HG03558 (cell line): ENCODE measurements around the gene EDA.

Source experiments
- ATAC-seq: cut with Tn5 transposase; IDR thresholded peaks from one replicate; pipeline ENCODE4 v1.9.1; 2021; ENCODE audit warnings: moderate number of reproducible peaks; ENCODE audit not compliant: unreplicated experiment; ENCODE audit errors: extremely low read depth

EDA gene

DNA sequence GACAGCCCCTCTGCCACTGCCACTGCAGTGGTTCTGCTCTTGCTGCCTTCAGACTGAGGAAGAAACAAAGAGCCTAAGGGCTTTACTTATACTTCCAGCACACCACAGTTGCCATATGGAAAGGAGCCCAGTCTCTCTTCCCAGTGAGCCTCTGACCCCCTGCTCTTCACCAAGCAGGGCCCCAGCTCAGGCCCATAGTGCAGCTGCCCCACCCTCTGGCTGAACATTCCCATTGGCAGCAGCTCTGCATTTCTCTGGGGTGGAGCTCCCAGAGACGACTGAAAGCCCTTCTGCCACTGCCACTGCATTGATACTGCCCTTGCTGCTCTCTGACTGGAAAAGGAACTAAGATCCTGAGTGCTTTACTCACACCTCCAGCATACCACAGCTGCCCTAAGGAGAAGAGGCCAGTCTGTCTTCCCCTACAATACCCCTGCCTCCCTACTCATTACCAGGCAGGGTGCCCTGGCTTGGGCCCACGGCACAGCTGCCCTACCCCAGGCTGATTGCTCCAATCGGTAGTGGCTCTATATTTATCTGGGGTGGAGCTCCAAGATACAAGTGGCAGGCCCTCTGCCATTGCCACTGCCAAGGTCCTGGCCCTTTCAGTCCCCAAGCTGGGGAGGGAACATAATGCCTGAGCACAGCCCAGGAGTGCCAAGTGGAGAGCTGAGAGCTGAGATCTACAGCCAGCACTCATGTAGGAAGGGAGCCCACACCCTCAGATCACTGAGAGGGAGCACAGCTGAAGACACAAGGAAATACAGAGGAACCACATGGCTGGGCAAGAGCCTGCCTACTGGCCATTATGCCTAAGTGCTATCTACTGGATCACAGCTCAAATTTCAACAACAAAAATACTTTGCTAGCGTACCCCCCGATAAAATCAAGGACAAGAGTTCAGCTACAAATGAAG is 397.8 kb downstream of the EDA start:
- no peak for ATAC-seq

DNA sequence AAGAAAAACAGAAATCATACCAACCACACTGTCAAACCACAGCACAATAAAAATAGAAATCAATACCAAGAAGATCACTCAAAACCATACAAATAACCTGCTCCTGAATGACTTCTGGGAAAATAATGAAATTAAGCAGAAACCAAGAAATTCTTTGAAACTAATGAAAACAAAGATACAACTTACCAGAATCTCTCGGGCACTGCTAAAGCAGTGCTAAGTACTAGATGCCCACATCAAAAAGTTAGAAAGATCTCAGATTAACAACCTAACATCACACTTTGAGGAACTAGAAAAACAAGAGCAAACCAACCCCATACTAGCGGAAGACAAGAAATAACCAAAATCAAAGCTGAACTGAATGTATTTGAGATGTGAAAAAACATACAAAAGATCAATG is 400.6 kb downstream of the EDA start:
- no peak for ATAC-seq

DNA sequence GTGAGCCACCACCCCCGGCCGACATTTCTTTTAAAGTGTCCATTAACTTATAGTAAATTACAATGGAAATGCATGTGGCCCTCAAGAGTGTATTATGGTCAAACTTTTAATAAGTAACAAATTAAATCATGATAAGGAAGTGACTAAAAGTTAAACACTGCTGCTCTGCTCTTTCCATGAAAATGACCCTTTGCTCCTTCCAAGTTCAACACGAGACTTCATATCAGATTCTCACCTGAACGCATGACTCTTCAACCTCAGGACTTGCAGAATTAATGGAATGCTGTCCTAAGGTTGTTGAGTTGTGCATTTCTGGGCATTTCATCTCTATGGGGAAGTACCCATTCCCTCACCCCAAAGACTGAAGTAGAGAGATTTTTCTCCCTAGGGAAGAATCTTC is 406.7 kb downstream of the EDA start:
- no peak for ATAC-seq

DNA sequence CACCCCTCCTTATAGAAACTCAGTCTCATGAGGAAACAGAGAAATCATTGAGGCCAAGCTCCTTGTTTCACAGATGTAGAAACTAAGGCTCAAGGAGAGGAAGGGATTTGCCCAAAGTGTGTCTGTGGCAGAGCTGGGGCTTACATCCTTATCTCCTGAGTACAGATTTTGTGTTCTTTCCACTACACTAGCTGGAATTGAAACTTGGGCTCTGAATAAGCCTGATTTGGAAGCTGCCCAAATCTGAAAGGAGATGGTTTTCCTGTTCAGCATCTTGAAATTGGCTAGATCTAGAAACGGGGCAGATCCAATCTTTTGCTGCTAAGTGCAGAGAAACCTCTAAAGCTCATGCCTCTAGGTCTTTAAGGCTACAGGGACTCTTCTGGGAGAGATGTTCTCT is 409.6 kb downstream of the EDA start:
- ATAC-seq: no peak

DNA sequence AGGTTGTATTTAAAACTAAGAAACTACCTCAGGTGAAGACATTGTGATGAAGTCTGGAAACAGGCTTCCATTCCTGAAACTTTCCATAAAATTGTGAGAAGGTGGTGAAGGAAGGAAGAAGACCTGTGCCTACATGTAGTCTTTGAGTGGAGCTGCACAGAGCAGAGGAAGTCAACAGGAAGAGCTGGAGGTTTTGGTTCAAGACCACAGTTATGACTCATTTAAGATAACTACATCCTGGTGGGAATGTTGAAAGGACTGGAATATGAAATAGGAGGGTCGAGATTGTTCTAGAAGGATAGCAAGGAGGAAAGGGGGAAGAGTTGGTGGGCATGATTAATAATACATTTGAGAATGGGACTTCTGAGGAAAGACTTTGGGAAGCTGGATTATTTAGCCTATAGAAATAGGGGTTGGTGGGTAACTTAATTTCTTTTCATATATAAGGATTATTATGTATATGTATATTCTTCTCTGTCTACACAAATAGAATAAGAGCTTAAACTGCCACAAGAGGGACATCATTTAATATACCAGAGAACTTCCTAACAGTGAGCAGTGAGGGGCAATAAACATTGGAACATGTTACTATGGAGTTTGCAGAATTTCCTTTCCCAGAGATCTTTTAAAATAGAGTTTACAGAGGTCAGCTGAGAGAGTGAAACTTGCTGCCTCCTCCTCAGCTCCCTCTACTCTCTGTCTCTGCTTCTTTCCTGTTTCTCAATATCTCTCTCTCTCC is 410.4 kb downstream of the EDA start:
- no peak for ATAC-seq

DNA sequence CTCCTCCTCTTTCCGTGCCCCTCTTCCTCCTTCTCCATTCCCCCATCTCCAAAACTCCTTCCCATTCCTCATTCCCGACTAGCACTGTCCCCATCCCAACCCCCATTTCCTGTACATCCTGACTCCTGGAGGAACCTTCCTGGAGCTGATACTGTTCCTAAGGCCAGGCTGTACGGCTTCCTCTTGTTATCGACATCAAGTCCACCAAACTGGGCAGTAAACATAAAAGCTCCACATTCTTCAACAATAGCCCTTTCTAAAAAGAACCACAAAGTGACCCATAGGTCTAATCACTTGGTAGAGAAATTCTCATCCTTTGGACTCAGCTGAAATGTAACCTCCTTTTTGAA is 410.9 kb downstream of the EDA start:
- ATAC-seq: no peak

DNA sequence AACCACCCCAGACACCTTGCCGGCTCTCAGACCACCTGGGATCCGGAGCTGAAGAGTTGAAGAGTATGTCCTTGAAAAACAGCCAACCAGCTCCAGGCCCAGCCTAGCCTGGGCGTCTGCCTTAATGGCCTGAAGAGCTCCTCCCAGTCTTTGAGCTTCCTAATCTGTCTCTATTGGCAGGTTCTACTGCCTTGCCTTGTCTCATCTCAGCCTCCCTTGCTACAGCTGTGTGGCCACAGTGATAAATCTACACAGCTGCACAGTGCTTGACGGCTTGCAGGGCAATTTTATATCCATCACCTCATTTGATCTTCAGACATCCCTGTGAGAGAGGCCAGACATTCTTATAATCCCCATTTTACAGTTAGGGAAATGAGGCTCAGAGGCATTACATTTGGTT is 413.9 kb downstream of the EDA start:
- no peak for ATAC-seq

DNA sequence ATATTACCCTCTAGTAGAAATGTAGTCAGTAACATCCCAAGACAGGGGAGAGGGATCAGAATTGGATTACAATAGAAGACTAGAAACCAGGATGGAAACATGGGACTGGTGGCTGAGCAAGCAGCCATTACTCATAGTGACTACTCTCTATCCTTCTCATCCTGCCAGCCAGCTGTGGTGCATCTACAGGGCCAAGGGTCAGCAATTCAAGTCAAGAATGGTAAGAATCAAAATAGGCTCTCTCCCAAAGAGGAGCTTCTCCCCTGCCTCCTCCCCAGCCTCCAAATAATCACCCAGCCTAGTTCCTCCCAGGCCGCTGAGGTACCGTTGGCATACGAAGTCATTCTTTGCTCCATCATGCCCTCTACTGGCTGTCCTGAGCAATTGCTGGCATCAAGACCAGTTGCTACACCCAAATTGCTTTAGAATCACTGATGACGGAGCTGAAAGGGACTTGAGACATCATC is 414.4 kb downstream of the EDA start:
- ATAC-seq: peak; percentile 67

DNA sequence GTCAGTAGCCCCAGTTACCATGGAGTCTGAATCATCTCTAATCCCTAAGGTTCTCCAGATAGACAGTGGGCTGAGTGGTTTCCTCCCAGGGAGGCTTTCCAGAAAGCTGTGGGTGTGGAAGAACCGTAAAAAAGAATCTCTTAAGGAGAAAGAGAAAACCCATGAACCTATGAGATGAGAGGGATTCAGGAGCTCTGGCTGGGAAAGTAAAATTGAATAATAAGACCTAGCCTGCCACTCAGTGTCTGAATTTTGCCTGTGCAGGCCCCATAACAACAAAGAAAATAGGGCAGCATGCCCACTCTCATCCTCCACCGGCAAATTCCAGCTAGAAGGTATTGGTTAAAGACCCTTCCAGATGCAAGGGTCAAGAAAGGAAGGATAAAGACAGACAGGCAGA is 416.9 kb downstream of the EDA start:
- no peak for ATAC-seq

DNA sequence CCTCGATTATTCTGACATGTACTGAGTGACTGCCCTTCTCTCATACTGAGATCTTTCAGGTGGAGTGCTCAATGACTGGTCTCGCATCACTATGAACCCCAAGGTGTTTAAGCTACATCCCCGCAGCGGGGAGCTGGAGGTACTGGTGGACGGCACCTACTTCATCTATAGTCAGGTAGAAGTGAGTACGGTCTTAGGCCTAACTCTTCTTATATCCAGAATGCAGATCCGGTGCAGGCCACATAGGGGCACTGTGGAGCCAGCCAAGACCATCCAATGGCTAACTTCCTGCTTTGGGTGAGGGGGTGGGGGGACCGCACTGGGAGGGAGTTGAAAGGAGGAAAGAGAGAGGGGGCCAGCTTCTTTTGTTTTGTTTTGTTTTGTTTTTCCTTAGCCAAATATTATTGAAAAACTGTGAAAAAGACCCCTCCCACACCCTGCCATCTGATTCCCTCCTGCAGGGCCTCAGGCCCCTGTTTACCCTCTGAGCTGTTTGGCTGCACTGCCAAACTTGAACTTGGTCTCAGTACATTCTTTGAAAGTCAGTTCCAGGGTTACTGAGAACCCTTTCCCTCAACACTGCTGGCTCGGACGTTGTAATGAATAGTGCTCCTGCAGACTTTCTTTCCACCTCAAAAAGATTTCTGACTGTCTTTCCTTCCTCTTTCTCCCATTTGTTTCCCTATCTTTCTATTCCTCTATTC is 417.6 kb downstream of the EDA start:
- ATAC-seq: no peak

DNA sequence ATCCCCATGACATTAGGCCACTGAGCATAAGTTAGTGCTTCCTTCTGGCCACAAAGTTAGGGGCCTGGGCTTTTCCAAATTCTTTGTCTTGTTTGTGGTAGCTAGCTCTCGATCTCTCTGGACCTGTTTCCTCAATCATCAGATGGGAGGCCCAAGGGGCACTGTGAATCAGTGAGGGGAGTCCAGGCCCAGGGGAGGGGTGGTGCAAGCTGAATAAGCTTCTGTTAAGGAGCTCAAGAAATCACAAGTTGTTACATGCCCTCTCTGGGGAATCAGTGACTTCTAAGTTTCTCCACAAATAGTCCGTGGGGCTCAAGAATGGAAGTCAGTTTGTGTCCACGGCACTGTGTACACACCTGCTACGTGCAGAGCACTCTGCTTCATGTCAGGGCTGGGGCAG is 418.7 kb downstream of the EDA start:
- ATAC-seq: no peak

DNA sequence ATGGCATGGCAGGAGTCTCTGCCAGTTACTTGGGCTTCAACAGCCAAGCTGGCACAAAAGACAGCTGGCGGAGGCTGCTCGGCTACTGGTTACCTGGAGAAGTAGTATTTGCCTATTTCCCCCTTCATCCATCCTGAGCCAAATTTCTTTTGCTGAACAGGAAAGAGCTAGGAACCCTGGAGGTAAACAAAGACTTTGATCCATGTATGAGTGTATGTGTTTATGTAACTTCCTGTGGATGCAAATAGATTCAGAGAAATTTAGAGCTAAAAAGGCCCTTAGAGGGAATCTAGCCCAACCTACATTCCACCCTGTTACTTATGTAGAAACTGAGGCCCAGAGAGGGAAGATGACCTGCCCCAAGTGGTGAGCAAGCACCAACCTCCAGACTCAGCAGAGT is 422.6 kb downstream of the EDA start:
- ATAC-seq: no peak

DNA sequence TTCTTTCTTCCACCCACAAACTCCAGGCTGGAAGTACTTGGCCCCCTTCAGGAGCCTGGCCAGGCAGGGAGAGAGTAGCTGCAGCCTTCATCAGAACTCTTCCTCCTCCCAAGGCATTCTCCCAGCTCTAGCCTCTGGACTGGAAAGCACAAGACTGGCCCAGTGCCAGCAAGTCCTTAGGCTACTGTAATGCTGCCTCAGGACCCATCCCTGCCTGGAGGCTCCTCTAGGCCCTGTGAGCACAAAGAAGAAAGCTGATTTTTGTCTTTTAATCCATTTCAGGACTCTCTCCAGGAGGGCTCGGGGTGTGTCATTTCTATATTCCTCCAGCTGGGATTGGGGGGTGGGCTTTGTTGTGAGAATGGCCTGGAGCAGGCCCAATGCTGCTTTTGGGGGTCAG is 423.0 kb downstream of the EDA start:
- no peak for ATAC-seq

DNA sequence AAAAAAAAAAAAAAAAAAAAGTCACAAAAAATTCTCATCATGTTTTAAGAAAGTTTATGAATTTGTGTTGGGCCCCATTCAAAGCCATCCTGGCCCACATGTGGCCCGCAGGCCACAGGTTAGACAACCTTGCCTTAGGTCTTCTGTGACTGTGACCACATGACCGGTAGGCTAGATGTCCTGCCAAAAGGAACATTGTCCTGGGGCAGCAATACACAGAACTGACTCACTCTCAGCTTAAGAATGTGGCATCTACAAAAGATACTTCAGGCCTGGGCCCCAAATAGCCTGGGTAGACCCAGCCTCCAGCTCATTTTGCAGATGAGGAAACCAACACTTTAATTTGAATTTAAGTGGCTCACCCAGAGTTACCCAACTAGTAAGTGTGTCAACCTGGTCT is 423.8 kb downstream of the EDA start:
- no peak for ATAC-seq

DNA sequence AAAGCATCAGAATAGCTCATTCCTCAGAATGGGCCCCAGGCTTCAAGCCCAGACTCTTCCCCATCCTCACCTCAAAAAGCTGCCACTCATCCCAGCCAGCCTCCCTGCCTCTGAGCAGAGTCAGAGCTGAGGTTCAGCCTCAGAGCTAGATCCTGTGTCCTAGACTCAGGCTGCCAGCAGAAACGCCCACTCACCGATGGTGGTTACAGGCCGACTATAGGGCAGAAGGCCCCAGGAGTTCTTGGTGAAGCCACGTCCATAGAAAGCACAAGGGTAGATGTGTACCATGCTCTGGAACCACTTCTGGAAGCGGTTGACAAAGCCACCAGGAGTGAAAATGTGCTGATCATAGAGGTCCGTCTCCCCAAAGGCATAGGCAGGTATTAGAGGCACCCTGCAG is 426.1 kb downstream of the EDA start:
- no peak for ATAC-seq

DNA sequence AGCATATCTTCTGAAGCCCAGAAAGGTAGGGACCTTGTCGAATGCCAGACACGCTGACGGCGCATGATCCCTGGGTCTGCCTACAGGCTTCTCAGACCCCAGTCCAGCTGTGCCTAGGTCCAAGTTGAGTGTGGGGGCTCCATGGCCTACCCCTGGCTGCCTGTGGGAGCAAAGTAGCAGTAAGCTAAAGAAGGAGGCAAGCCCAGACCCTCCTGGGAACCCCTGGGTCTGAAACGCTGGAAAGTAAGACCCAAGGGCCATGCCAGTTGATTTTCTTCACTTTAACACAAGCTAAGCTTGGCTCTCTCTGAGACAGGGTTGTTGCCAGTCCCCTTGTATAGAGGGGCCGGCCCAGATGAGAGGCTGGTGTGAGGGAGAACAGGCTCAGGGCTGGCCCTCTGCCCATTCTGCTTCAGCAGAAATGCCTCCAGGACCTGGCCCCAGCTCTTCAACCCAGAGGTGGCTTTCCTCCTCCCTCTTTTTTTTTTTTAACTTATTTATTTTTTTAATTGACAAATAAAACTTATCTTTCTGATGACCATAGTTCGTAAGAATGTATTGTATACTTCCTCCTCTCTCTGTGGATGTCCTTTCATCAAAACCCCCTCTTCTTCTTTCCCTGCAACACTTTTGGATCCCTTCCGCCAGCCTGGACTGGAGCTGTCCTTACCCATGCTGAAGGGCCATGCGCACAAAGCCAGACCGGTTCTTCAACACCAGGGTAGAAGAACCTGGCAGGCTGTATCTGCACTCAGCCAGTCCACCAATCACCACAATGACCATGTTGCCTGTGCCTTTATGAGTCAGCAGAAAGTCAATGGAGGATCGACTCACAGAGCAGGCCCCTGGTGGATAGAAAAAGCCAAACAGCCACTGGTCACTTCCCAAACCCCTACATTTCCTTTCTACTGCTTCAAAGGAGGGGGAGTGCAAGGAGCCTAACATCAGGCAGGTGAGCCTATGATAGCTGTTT is 426.8 kb downstream of the EDA start:
- ATAC-seq: no peak

DNA sequence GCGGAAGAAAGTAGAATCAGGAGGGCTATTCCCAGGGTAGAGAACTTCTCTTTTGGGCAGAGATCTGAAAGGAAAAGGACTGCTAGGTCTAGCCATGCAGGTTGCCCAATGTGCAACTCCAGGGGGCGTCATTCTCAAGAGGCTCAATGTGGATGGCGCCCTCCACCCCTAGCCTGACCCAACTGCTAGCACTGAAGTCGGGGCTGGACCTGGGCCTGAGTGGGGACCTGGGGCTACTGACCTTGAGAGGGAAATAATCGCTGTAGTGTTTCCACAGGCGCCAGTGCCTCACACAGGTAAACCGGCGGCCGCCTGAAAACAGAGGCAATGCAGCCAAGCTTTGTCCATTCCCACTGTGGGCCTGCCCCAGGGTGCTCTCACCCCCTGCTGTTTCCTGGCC is 427.8 kb downstream of the EDA start:
- no peak for ATAC-seq

DNA sequence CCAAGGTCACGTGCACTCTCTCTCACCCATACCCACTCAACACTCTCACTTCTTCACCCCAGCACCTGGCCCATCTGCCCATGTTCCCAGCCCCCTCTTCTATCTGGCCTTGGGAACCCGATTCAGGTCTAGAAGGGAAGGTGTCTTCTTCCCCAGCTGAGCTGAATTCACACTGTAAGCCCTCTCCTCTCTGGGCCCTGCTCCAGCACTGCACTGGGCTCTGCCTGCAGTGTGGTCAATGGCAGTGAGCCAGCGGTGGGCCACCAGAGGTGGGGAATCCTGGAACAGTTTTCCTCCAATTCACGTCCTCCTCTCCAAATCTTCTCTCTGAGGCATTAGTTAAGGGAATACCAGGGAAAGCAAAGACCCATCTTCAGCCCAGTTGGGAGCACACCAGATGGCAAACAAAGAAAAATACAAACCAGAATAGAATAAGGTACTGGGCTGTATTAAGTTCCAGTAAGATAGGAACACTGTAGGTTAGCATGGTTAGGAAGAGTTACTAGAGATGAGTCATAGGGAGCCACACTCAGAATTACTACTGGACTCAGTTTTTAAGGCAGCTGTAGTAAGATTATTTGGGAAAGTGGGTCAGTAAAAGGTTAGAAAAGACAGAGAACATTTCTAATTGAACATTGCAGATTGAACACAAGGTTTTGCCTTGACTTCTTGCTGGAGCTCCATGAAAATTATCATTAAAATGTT is 428.8 kb downstream of the EDA start:
- ATAC-seq: no peak

DNA sequence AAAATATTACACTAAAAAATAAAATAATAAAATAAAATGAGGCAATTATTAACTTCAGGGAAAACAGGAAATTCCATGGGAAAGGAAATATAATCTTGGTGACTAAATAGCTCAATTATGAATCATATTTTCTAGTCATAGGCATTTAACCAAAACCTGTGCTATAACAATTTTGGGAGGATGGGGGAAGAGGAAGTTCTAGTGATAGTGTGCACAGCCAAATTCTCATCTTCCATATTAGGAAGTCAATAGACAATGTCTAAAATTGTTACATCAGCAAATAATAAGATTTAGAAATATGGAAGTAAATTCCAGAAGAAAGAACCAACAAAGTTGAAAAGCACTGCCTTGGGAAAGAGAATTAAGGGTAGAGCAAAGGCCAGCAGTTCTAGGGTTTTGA is 431.1 kb downstream of the EDA start:
- ATAC-seq: no peak
